ENCODE results near the gene TMEM151B.

GRCh38 chr6:44245391-44245911 is 24.8 kb upstream of the TMEM151B start:
- TF ChIP-seq EZH2phosphoT487 (IDR thresholded peaks at IDR 0.05; ENCODE audit: low read depth) (no peak), CTCF (IDR thresholded peaks at IDR 0.05; ENCODE audit: low read depth, low read length) (no peak)

All from OCI-LY3 (cell line).